Caco-2 (cell line): Measurements from ENCODE around the gene F10. TPM values are rescaled to one million over a fixed set of nuclear protein-coding genes. Genes with fewer than 3 reads are reported as not detected.

ENCODE experiments used
- BruUV-seq: library from RNA; stranded (reverse); fragments of 400-500 nt; replicated peaks from 2 replicates; lab custom pipeline; 2021; lab: Mats Ljungman, UMichigan
- CTCF ChIA-PET: fragments of 300-600 bp; sonication (Branson Sonifier 250); formaldehyde crosslinking; loops from one replicate; lab custom pipeline; 2022; ENCODE audit warnings: antibody characterized with exemption; lab: Charles Lee
- POLR2A ChIA-PET: fragments of 300-600 bp; sonication (Branson Sonifier 250); formaldehyde crosslinking; loops from one replicate; lab custom pipeline; 2022; ENCODE audit warnings: antibody characterized with exemption; lab: Charles Lee
- DNase-seq, 2 experiments: peaks; one replicate each; pipeline versions ENCODE4 v3.0.0 to v3.0.0-alpha.2; 2020 to 2022
- H3K27me3 ChIP-seq: replicated peaks from 2 replicates; pipeline ENCODE4 v1.6.0; 2011; ENCODE audit warnings: low read length; ENCODE audit not compliant: control insufficient read depth, insufficient read depth
- H3K36me3 ChIP-seq: 2 replicates; pipeline ENCODE4 v1.5.1; 2011; ENCODE audit warnings: low read length; ENCODE audit not compliant: control insufficient read depth, insufficient read depth
- H3K4me1 ChIP-seq: fragments of 250-450 bp; sonication (Bioruptor Pico); 2 replicates; pipeline ENCODE4 v1.5.1; 2020; ENCODE audit warnings: mild to moderate bottlenecking
- H3K4me3 ChIP-seq: 2 replicates; pipeline ENCODE4 v1.5.1; 2011; ENCODE audit warnings: low read depth, mild to moderate bottlenecking, control low read depth, low read length
- H3K9me3 ChIP-seq: fragments of 250-450 bp; sonication (Bioruptor Pico); 2 replicates; pipeline ENCODE4 v1.5.1; 2020; ENCODE audit warnings: mild to moderate bottlenecking, moderate library complexity
- H3K27ac Mint-ChIP-seq: one replicate; pipeline ENCODE4 v1.8.0; 2022; ENCODE audit warnings: mixed read lengths; ENCODE audit not compliant: unreplicated experiment
- H3K27me3 Mint-ChIP-seq: one replicate; pipeline ENCODE4 v1.8.0; 2022; ENCODE audit warnings: mixed read lengths; ENCODE audit not compliant: insufficient read depth, unreplicated experiment
- H3K36me3 Mint-ChIP-seq: one replicate; pipeline ENCODE4 v1.8.0; 2022; ENCODE audit warnings: mild to moderate bottlenecking, mixed read lengths; ENCODE audit not compliant: insufficient read depth, unreplicated experiment
- H3K4me1 Mint-ChIP-seq: one replicate; pipeline ENCODE4 v1.8.0; 2022; ENCODE audit warnings: low read depth, mixed read lengths; ENCODE audit not compliant: unreplicated experiment
- H3K4me3 Mint-ChIP-seq: one replicate; pipeline ENCODE4 v1.8.0; 2022; ENCODE audit warnings: mild to moderate bottlenecking, moderate library complexity, mixed read lengths; ENCODE audit not compliant: unreplicated experiment
- H3K9me3 Mint-ChIP-seq: one replicate; pipeline ENCODE4 v1.8.0; 2022; ENCODE audit warnings: mixed read lengths; ENCODE audit not compliant: unreplicated experiment
- CTCF ChIP-seq, 2 experiments: fragments of 200-600 bp in 1 of 2; IDR thresholded peaks; 1 replicate in 1 of 2; 2 replicates in 1 of 2; pipeline versions ENCODE4 v1.5.1 to v1.8.0; 2011 to 2022; ENCODE audit warnings: antibody characterized with exemption in 1 of 2, control low read depth in 1 of 2, inconsistent platforms in 1 of 2, low read depth in 1 of 2, low read length in 1 of 2, mild to moderate bottlenecking in 1 of 2, moderate library complexity in 1 of 2; ENCODE audit not compliant: insufficient read depth in 1 of 2, severe bottlenecking in 1 of 2, unreplicated experiment in 1 of 2
- intact Hi-C: fragments of 100-400 bp; cut with micrococcal nuclease; formaldehyde crosslinking; loops from one replicate; pipeline ENCODE4 v1.10.0; 2022; ENCODE audit not compliant: unreplicated experiment
- total RNA-seq: library from RNA; stranded (reverse); gene quantifications from 2 replicates; pipeline ENCODE4 v1.2.3, GENCODE V29; 2022

Gene F10
- total RNA-seq, 1 experiment from 2014 or later, result 34.3 TPM

- no peak overlapping the region for H3K4me3 Mint-ChIP-seq
- Histone ChIP-seq H3K4me1 (no peaks in the 10 kb centered on the region), H3K9me3 (no peaks in the 10 kb centered on the region), H3K27me3 (no peaks in the 10 kb centered on the region), H3K36me3 (no peaks in the 10 kb centered on the region), H3K4me3 (no peak overlapping the region)
- intact Hi-C loops, result no loop called here
- no peak for TF ChIP-seq CTCF (IDR thresholded peaks at IDR 0.05; ENCODE audit: insufficient read depth in 1 of 2, low read depth in 1 of 2, low read length in 1 of 2, severe bottlenecking in 1 of 2, unreplicated experiment in 1 of 2)
- no peaks in the 10 kb centered on the region for H3K36me3 Mint-ChIP-seq
- H3K9me3 Mint-ChIP-seq, result no peaks in the 10 kb centered on the region
- CTCF ChIA-PET, result interaction anchor here (0.5 kb wide), 1 partner anchor 66 kb away, joined by 3 read pairs; no protein-coding TSS in a partner anchor
- no peak overlapping the region for H3K27ac Mint-ChIP-seq
- no peak for DNase-seq
- no peaks in the 10 kb centered on the region for H3K27me3 Mint-ChIP-seq
- POLR2A ChIA-PET, result interaction anchor here (0.6 kb wide), 1 partner anchor 15 kb away, joined by 7 read pairs; the partner anchor contains the start of gene F7
- no TSS peak for BruUV-seq
- no peaks in the 10 kb centered on the region for H3K4me1 Mint-ChIP-seq
Measured at GRCh38 chr13:113090415-113090770, 32.2 kb upstream of the F10 start.

- BruUV-seq, result no TSS peak
Measured at GRCh38 chr13:113090806-113091205, 31.8 kb upstream of the F10 start.

GRCh38 chr13:113091211-113091771 lies 31.3 kb upstream of the F10 start:
- Mint-ChIP-seq H3K4me3 (no peak overlapping the region), H3K9me3 (no peaks in the 10 kb centered on the region), H3K27me3 (no peaks in the 10 kb centered on the region), H3K36me3 (no peaks in the 10 kb centered on the region), H3K27ac (no peak overlapping the region), H3K4me1 (no peaks in the 10 kb centered on the region)
- H3K27me3 ChIP-seq, result no peaks in the 10 kb centered on the region
- H3K4me3 ChIP-seq, result no peak overlapping the region
- ChIA-PET CTCF (no interaction called here), POLR2A (no interaction called here)
- no TSS peak for BruUV-seq
- DNase-seq, result no peak
- H3K36me3 ChIP-seq, result no peaks in the 10 kb centered on the region
- H3K9me3 ChIP-seq, result no peaks in the 10 kb centered on the region
- intact Hi-C loops, result no loop called here
- no peak for TF ChIP-seq CTCF (IDR thresholded peaks at IDR 0.05; ENCODE audit: insufficient read depth in 1 of 2, low read depth in 1 of 2, low read length in 1 of 2, severe bottlenecking in 1 of 2, unreplicated experiment in 1 of 2)
- H3K4me1 ChIP-seq, result no peaks in the 10 kb centered on the region

More at GRCh38 chr13:113090806-113091205, 31.8 kb upstream of the F10 start:
- Mint-ChIP-seq H3K27me3 (no peaks in the 10 kb centered on the region), H3K27ac (no peak overlapping the region), H3K9me3 (no peaks in the 10 kb centered on the region), H3K4me3 (no peak overlapping the region), H3K36me3 (no peaks in the 10 kb centered on the region), H3K4me1 (no peaks in the 10 kb centered on the region)
- Histone ChIP-seq H3K4me3 (no peak overlapping the region), H3K4me1 (no peaks in the 10 kb centered on the region), H3K27me3 (no peaks in the 10 kb centered on the region), H3K9me3 (no peaks in the 10 kb centered on the region), H3K36me3 (no peaks in the 10 kb centered on the region)
- no peak for DNase-seq
- intact Hi-C loops, result no loop called here
- no peak for TF ChIP-seq CTCF (IDR thresholded peaks at IDR 0.05; ENCODE audit: insufficient read depth in 1 of 2, low read depth in 1 of 2, low read length in 1 of 2, severe bottlenecking in 1 of 2, unreplicated experiment in 1 of 2)
- CTCF ChIA-PET, result interaction anchor here (0.5 kb wide), 1 partner anchor 67 kb away, joined by 3 read pairs; no protein-coding TSS in a partner anchor
- POLR2A ChIA-PET, result interaction anchor here (0.6 kb wide), 1 partner anchor 15 kb away, joined by 7 read pairs; the partner anchor contains the start of gene F7
